Gastrocnemius medialis (tissue), 4 donors: Measurements from ENCODE around the gene SYT17. TPM values are rescaled to one million over a fixed set of nuclear protein-coding genes. Genes with fewer than 3 reads are reported as not detected.

Experiments used
- ATAC-seq, 2 donors: fragments of 150-250 bp; one replicate each; pipeline ENCODE4 v1.9.1; 2016
- DNase-seq, 2 donors: peaks; one replicate each; pipeline ENCODE4 v3.0.0-alpha.2; 2019
- H3K27ac ChIP-seq, 4 donors: fragments of 200-600 bp; sonication (generic); 1 replicate in 1 of 4; 2 replicates in 3 of 4; pipeline ENCODE4 v1.5.1; 2016 to 2018; ENCODE audit warnings: mild to moderate bottlenecking in 2 of 4, moderate library complexity in 1 of 4
- H3K27me3 ChIP-seq, 3 donors: fragments of 200-600 bp; sonication (generic) in 2 of 3; 1 replicate in 1 of 3; 2 replicates in 2 of 3; pipeline versions ENCODE4 v1.5.1 to v1.6.0; 2016 to 2019; ENCODE audit warnings: mild to moderate bottlenecking in 1 of 3, moderate library complexity in 1 of 3
- H3K36me3 ChIP-seq, 2 donors: fragments of 200-600 bp; sonication (generic) in 1 of 2; one replicate each; pipeline ENCODE4 v1.5.1; 2017 to 2018
- H3K4me1 ChIP-seq, 2 donors: fragments of 200-600 bp; sonication (generic) in 1 of 2; one replicate each; pipeline ENCODE4 v1.5.1; 2016 to 2017; ENCODE audit warnings: mild to moderate bottlenecking in 2 of 2
- H3K4me3 ChIP-seq, 4 donors: fragments of 200-600 bp; sonication (generic) in 3 of 4; 1 replicate in 1 of 4; 2 replicates in 3 of 4; pipeline ENCODE4 v1.5.1; 2016 to 2019; ENCODE audit warnings: mild to moderate bottlenecking in 2 of 4
- H3K9me3 ChIP-seq, 3 donors: fragments of 200-600 bp; sonication (generic) in 2 of 3; 1 replicate in 1 of 3; 2 replicates in 2 of 3; pipeline ENCODE4 v1.5.1; 2016 to 2019
- CTCF ChIP-seq, 5 experiments: fragments of 450-650 bp in 3 of 5; fragments of 200-600 bp in 2 of 5; sonication (generic) in 2 of 5; IDR thresholded peaks in 4 of 5; conservative IDR thresholded peaks in 1 of 5; 1 replicate in 4 of 5; 2 replicates in 1 of 5; pipeline ENCODE4 v1.5.1; 2016 to 2019; ENCODE audit warnings: antibody characterized with exemption in 5 of 5, mild to moderate bottlenecking in 3 of 5, moderate library complexity in 3 of 5
- POLR2A ChIP-seq, 2 donors: fragments of 450-650 bp; IDR thresholded peaks; one replicate each; pipeline ENCODE4 v1.6.1; 2017; ENCODE audit warnings: antibody characterized with exemption in 2 of 2, mild to moderate bottlenecking in 2 of 2, moderate library complexity in 2 of 2
- in situ Hi-C, 4 donors: fragments of 200-750 bp; cut with MboI; loops; one replicate each; pipeline versions ENCODE4 v1.15.0 to v1.8.0; 2017; ENCODE audit warnings: low sequenced_read_pairs in 4 of 4
- intact Hi-C: fragments of 100-400 bp; cut with DNase I; formaldehyde crosslinking; loops from one replicate; pipeline ENCODE4 v1.15.1; 2023; ENCODE audit warnings: low total_unique reads
- total RNA-seq, 4 donors: library from RNA; depleted of rRNA; stranded (reverse); fragments of >200 nt; gene quantifications; one replicate each; pipeline versions ENCODE4 v1.1.0 to v1.2.3, GENCODE V29; 2016

The SYT17 gene
- total RNA-seq, 4 donors from 2014 or later = 0.10 to 0.87 (median 0.18) TPM

GRCh38 chr16:19132898-19133297, 35.1 kb upstream of the SYT17 start:
- TF ChIP-seq CTCF (IDR thresholded peaks at IDR 0.05 in 4 of 5, conservative IDR thresholded peaks at IDR 0.05 in 1 of 5) (no peak), POLR2A (IDR thresholded peaks at IDR 0.05) (no peak)
- Histone ChIP-seq H3K27me3 (no peaks in the 10 kb centered on the region), H3K27ac (peak overlapping the region in 3 of 4 donors; percentile 71 to 81 (median 78)), H3K9me3 (no peaks in the 10 kb centered on the region), H3K4me3 (no peak overlapping the region), H3K4me1 (peaks cover 36 to 39% of the 10 kb centered on the region in 2 donors), H3K36me3 (no peaks in the 10 kb centered on the region)
- in situ Hi-C loops = no loop called here
- peak in 1 of 2 donors; percentile 28 for DNase-seq
- peak; percentile 22 to 38 for ATAC-seq
- intact Hi-C loops = no loop called here

- Histone ChIP-seq H3K27me3 (no peaks in the 10 kb centered on the region), H3K27ac (peak overlapping the region in 3 of 4 donors; percentile 13 to 81 (median 78)), H3K4me1 (peaks cover 36 to 40% of the 10 kb centered on the region in 2 donors), H3K9me3 (no peaks in the 10 kb centered on the region), H3K36me3 (no peaks in the 10 kb centered on the region), H3K4me3 (no peak overlapping the region)
- TF ChIP-seq POLR2A (IDR thresholded peaks at IDR 0.05) (no peak), CTCF (IDR thresholded peaks at IDR 0.05 in 4 of 5, conservative IDR thresholded peaks at IDR 0.05 in 1 of 5) (no peak)
- ATAC-seq (no peak), DNase-seq (no peak)
- intact Hi-C loops (no loop called here), in situ Hi-C loops (no loop called here)
Observed at GRCh38 chr16:19133600-19133999, 34.4 kb upstream of the SYT17 start.

- DNase-seq (no peak), ATAC-seq (no peak)
- peaks cover 42 to 46% of the 10 kb centered on the region in 2 donors for H3K4me1 ChIP-seq
- no peaks in the 10 kb centered on the region for H3K27me3 ChIP-seq
- H3K4me3 ChIP-seq = no peak overlapping the region
- in situ Hi-C loops (no loop called here), intact Hi-C loops (no loop called here)
- no peaks in the 10 kb centered on the region for H3K9me3 ChIP-seq
- H3K27ac ChIP-seq = peak overlapping the region in 1 of 4 donors; percentile 29
- no peak for TF ChIP-seq POLR2A (IDR thresholded peaks at IDR 0.05)
- TF ChIP-seq CTCF (IDR thresholded peaks at IDR 0.05 in 4 of 5, conservative IDR thresholded peaks at IDR 0.05 in 1 of 5) = no peak
- H3K36me3 ChIP-seq = no peaks in the 10 kb centered on the region
Observed at GRCh38 chr16:19135201-19135842, 32.7 kb upstream of the SYT17 start.

GRCh38 chr16:19135896-19136438, 32.1 kb upstream of the SYT17 start:
- Histone ChIP-seq H3K4me1 (peaks cover 37 to 47% of the 10 kb centered on the region in 2 donors), H3K27me3 (no peaks in the 10 kb centered on the region), H3K36me3 (no peaks in the 10 kb centered on the region), H3K9me3 (no peaks in the 10 kb centered on the region), H3K4me3 (no peak overlapping the region), H3K27ac (peak overlapping the region in 1 of 4 donors; percentile 29)
- in situ Hi-C loops = no loop called here
- TF ChIP-seq CTCF (IDR thresholded peaks at IDR 0.05 in 4 of 5, conservative IDR thresholded peaks at IDR 0.05 in 1 of 5) (no peak), POLR2A (IDR thresholded peaks at IDR 0.05) (no peak)
- intact Hi-C loops = no loop called here
- no peak for ATAC-seq
- DNase-seq = no peak
